GM19193 (cell line): ENCODE results near the gene EEF1A2.
A peak's percentile ranks its signal among the peaks of the same experiment; 100 is the strongest.

Source experiments
- POLR2A ChIP-seq: IDR thresholded peaks from 4 replicates; pipeline ENCODE4 v1.6.1; 2011; ENCODE audit not compliant: insufficient read depth, insufficient read length; ENCODE audit errors: extremely low read depth

The EEF1A2 gene

GRCh38 chr20:63531686-63532448, 33.0 kb upstream of the EEF1A2 start:
- TF ChIP-seq POLR2A: no peak

- TF ChIP-seq POLR2A: no peak
Observed at GRCh38 chr20:63530788-63531160, 31.9 kb upstream of the EEF1A2 start.

GRCh38 chr20:63529861-63530787, 31.2 kb upstream of the EEF1A2 start:
- TF ChIP-seq POLR2A: no peak

GRCh38 chr20:63529180-63529860, 30.4 kb upstream of the EEF1A2 start:
- TF ChIP-seq POLR2A: no peak

GRCh38 chr20:63527184-63527583, 28.3 kb upstream of the EEF1A2 start:
- TF ChIP-seq POLR2A: no peak

- TF ChIP-seq POLR2A: no peak
Observed at GRCh38 chr20:63525971-63526370, 27.1 kb upstream of the EEF1A2 start.

GRCh38 chr20:63525185-63525584, 26.3 kb upstream of the EEF1A2 start:
- TF ChIP-seq POLR2A: no peak

GRCh38 chr20:63522981-63523611, 24.2 kb upstream of the EEF1A2 start:
- TF ChIP-seq POLR2A: peak; percentile 37

- no peak for TF ChIP-seq POLR2A
Observed at GRCh38 chr20:63522091-63522868, 23.4 kb upstream of the EEF1A2 start.

- TF ChIP-seq POLR2A: no peak
Observed at GRCh38 chr20:63521602-63522001, 22.7 kb upstream of the EEF1A2 start.

- peak; percentile 44 for TF ChIP-seq POLR2A
Observed at GRCh38 chr20:63520934-63521601, 22.2 kb upstream of the EEF1A2 start.

GRCh38 chr20:63520504-63520933, 21.6 kb upstream of the EEF1A2 start, which contains the start of gene PPDPF:
Gene PPDPF (plus strand): TSS chr20:63520765. CDS start chr20:63521309, 544 bp downstream.
- peak; percentile 97 for TF ChIP-seq POLR2A
